ENCODE results near the gene UGT1A10. TPM values are rescaled to one million over a fixed set of nuclear protein-coding genes. Genes with fewer than 3 reads are reported as not detected.

The UGT1A10 gene
- total RNA-seq, 1 donor from 2014 or later: 47.5 TPM

GRCh38 chr2:233773854-233774253 lies 137.6 kb downstream of the UGT1A10 start:
- no peak for DNase-seq (ENCODE audit: low spot score)

- DNase-seq (ENCODE audit: low spot score): no peak
Measured at GRCh38 chr2:233775414-233775813, 139.2 kb downstream of the UGT1A10 start.

GRCh38 chr2:233778030-233778429 lies 141.8 kb downstream of the UGT1A10 start, which contains the start of gene MROH2A:
MROH2A (plus strand) TSS chr2:233778330; CDS start chr2:233779359, 1,029 bp downstream.
- DNase-seq (ENCODE audit: low spot score): no peak

DNA sequence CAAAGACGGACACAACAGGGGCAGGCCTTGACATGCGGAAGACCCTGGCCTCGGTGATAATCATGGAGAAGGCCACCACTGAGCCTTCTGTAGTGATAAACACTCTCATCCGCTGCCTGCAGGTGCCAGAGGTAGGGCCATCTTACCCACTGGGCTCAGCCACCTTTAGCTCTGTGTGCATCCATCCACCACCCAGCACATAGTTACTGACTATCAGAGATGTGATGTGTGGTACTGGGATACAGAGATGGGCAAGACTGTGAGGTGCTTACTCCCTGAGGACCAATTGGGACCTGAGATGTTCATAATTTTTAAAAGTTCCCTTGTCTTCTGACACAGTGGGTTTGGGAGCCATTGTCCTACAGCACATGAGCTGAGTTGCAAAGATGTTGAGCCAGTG lies 143.5 kb downstream of the UGT1A10 start:
- DNase-seq (ENCODE audit: low spot score): no peak

DNA sequence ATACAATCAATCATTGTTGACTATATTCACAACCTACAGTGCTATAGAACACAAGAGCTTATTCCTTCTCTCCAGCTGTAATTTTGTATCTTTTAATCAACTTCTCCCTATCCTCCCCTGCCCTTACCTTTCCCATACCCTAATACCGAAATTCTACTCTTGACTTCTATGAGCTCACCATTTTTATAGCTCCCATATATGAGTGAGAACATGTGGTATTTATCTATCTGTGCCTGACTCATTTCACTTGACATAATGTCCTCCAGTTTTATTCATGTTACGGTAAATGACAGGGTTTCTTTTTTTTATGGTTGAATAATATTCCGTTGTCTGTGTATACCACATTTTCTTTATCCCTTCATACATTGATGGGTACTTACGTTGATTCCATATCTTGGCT lies 144.5 kb downstream of the UGT1A10 start:
- DNase-seq (ENCODE audit: low spot score): no peak

DNA sequence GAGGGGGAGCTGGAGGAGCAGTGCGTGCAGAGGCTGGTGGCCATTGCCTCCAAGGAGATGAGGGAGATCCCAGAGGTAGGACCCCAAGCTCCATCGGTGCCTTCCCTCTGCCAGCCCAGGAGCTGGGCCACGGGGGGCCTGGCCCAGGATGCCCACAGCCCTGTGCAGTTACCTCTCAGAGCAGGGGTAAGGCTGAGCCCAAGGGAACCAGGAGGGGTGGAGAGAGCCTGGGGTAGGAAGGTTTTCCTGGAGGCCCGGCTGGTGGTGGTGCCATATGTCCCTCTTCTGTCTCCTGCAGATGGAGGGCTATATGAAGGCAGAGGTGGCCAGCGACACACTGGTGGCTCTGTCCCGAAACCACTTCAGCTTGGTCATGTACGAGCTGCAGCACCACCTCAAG lies 153.3 kb downstream of the UGT1A10 start:
- DNase-seq (ENCODE audit: low spot score): no peak

- DNase-seq (ENCODE audit: low spot score): no peak
Measured at GRCh38 chr2:233791151-233791882, 155.1 kb downstream of the UGT1A10 start.

- no peak for DNase-seq (ENCODE audit: low spot score)
Measured at GRCh38 chr2:233791883-233792329, 155.7 kb downstream of the UGT1A10 start.

DNA sequence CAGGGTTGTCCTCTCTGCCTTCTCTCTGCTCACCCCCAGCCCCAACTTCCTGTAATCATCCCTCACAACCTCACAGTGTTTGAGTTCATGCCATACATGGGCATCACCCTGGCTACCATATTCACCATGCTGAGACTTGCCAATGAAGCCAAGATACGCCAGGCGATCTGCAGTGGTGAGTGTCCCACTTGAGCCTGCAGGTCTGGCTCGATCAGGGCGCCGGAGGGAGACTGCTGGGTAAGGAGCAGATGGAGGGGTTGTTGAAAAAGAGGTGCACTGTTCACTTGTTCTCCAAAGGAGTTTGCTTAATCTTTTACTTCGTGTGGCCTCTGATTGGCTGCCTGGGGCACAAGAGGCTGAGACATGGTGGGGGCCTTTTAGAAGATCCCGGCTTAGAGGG lies 156.5 kb downstream of the UGT1A10 start:
- DNase-seq (ENCODE audit: low spot score): no peak

- DNase-seq (ENCODE audit: low spot score): no peak
Measured at GRCh38 chr2:233793465-233794127, 157.3 kb downstream of the UGT1A10 start.

DNA sequence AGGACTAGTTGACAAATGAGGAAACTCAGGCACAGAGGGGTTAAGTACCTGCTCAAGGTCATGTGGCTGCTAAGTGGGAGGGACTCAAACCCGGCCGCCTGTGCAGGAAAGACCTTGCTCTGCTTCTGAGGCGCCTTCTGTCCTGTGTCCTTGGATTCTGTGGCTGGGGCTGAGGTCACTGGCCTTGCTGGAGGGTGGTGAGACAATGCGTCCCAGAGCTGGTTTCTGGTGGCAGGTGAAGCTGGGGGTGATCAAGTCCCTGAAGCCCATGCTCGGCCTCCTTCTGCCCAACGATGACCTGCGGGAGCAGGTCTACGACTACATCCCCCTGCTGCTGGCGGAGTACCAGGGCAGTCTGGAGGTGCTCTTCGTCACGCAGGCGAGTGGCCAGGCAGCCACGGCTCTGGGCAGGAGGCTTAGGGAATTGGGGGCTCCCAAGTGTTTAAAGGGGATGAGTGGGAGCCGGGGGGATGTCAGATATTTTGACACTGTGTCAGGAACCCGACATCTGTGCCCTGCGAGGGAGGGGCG lies 157.9 kb downstream of the UGT1A10 start:
- no peak for DNase-seq (ENCODE audit: low spot score)

DNA sequence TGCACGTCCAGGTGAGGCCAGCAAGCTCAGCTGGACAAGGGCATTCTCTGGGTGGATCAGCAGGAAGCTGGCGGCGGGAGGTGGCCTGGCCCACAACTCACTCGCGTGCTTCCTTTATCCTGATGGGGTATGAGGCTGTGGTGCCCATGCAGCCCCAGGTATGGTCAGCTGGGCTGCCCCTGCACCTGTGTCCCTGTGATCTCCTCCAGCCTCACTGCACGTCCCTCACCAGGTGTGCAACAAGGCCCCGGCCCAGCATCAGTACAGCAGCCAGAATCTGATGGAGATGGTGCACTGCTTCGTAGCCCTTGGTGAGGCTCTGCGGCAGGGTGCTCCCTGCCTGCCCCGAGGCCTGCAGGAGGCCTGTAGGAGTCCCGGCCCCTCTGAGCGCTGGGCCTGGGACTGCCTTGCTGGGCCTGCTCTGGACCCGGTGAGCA lies 159.5 kb downstream of the UGT1A10 start:
- no peak for DNase-seq (ENCODE audit: low spot score)

DNA sequence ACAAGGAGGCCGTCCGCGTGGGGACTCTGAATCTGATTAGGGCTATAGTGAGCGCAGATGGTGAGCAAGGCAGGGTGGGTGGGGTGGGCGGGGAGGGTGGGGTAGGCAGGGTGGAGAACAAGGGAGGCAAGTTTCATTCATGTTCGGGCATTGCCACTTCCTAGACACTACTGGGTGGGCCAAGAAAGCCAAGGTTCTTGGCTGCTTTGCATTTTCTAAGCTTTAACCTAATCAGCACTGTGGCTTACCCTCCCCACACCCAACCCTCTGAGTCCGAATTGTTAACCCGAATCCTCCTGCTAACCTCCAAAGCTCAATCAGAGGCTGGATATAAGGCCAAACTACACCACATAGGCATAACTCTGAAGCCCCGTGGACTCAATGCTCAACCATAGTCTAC lies 160.0 kb downstream of the UGT1A10 start:
- DNase-seq (ENCODE audit: low spot score): no peak

- no peak for DNase-seq (ENCODE audit: low spot score)
Measured at GRCh38 chr2:233798335-233799086, 162.3 kb downstream of the UGT1A10 start.

- peak; percentile 6 for DNase-seq (ENCODE audit: low spot score)
Measured at GRCh38 chr2:233799087-233799665, 162.9 kb downstream of the UGT1A10 start.

GRCh38 chr2:233799716-233800115 lies 163.5 kb downstream of the UGT1A10 start:
- DNase-seq (ENCODE audit: low spot score): peak; percentile 8

DNA sequence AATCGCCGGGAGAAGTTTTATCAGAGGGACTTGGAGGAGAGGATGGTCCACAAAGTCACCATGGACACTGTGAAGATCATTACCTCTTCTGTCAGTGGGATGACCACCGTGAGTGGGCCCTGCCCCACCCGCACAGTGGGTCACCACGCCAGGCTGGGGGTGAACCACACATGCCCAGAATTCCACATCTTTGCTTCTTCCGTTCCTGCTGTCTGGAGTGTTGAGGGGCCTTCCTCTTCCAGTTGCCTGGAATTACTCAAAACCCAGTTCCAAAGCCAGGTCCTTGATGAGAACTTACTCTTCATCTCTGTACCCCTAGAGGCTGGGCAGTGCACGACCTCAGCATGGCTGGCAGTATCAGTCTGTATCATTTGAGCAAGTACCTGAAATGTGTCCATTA lies 164.0 kb downstream of the UGT1A10 start:
- DNase-seq (ENCODE audit: low spot score): no peak

- no peak for DNase-seq (ENCODE audit: low spot score)
Measured at GRCh38 chr2:233801357-233802131, 165.3 kb downstream of the UGT1A10 start.

- DNase-seq (ENCODE audit: low spot score): no peak
Measured at GRCh38 chr2:233802132-233802815, 166.0 kb downstream of the UGT1A10 start.

DNA sequence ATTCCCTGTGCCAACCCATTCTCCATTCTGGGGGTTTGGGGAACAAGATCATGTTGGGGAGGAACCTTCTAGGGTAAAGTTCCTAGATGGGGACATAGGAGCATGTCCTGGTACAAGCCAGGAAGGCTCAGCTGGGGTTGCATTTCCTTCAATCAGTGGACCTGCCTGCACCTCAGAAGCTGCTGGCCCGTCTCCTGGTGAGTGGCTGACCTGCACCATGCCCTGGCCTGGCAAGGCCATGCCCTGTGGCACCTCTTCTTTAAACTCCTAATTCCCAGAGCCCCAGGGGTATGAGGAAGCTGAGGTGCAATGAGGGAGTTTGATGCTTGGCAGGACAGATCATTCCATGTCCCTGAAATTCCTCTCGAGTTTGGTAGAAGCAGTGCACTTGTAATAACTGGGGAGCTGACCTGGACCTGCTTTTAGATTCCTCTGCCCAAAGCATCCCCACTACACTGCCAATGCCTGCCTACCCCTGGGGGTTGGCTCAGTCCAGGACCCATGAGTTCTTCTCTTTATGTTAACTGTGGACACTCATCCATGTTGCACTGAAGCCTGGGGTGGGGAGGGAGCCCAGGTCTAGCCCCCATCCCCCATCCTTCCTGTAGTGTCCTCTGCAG lies 167.2 kb downstream of the UGT1A10 start:
- DNase-seq (ENCODE audit: low spot score): no peak

Measured in mucosa of gallbladder (tissue), 1 donor.